ENCODE data around the gene SLC28A3.

SLC28A3 gene

GRCh38 chr9:84330246-84330645 is 10.3 kb downstream of the SLC28A3 start:
- no peak for TF ChIP-seq CTCF (IDR thresholded peaks at IDR 0.05; ENCODE audit: low read depth, low read length)
- no peak for DNase-seq (ENCODE audit: low read depth, low spot score)
- in situ Hi-C loops (cut with HindIII; ENCODE audit: low sequenced_read_pairs), result no loop called here
- no peak overlapping the region for H3K4me3 ChIP-seq (ENCODE audit: low read depth, low read length)

DNA sequence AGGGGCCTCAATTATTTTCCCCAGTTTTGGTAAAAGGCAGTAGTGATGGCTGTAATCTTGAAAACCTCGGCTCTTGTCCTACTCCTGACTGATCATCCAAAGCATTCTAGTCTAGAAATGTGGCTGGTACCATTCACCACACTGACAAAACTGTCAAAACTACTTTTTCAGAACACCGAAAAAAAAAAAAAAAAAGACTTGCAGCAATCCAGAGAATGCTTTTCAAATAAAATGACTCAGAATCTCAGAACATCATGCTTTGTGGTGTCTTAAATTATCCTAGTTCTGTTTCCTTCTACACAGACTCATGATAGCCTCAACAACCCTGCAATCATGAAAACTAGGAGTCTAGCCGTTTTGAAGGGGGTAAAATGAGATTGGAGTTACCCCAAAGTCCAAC is 13.4 kb downstream of the SLC28A3 start:
- in situ Hi-C loops (cut with HindIII; ENCODE audit: low sequenced_read_pairs), result no loop called here
- DNase-seq (ENCODE audit: low read depth, low spot score), result no peak
- no peak overlapping the region for H3K4me3 ChIP-seq (ENCODE audit: low read depth, low read length)
- TF ChIP-seq CTCF (IDR thresholded peaks at IDR 0.05; ENCODE audit: low read depth, low read length), result no peak

- no peak for TF ChIP-seq CTCF (IDR thresholded peaks at IDR 0.05; ENCODE audit: low read depth, low read length)
- DNase-seq (ENCODE audit: low read depth, low spot score), result no peak
- in situ Hi-C loops (cut with HindIII; ENCODE audit: low sequenced_read_pairs), result no loop called here
- no peak overlapping the region for H3K4me3 ChIP-seq (ENCODE audit: low read depth, low read length)
These were observed 15.1 kb downstream of the SLC28A3 start for GRCh38 chr9:84325347-84325973.

- H3K4me3 ChIP-seq (ENCODE audit: low read depth, low read length), result no peak overlapping the region
- no peak for DNase-seq (ENCODE audit: low read depth, low spot score)
- in situ Hi-C loops (cut with HindIII; ENCODE audit: low sequenced_read_pairs), result no loop called here
- no peak for TF ChIP-seq CTCF (IDR thresholded peaks at IDR 0.05; ENCODE audit: low read depth, low read length)
These were observed 15.7 kb downstream of the SLC28A3 start for GRCh38 chr9:84324811-84325210.

- no peak for DNase-seq (ENCODE audit: low read depth, low spot score)
- no peak overlapping the region for H3K4me3 ChIP-seq (ENCODE audit: low read depth, low read length)
- TF ChIP-seq CTCF (IDR thresholded peaks at IDR 0.05; ENCODE audit: low read depth, low read length), result no peak
- in situ Hi-C loops (cut with HindIII; ENCODE audit: low sequenced_read_pairs), result no loop called here
These were observed 16.7 kb downstream of the SLC28A3 start for GRCh38 chr9:84323858-84324257.

DNA sequence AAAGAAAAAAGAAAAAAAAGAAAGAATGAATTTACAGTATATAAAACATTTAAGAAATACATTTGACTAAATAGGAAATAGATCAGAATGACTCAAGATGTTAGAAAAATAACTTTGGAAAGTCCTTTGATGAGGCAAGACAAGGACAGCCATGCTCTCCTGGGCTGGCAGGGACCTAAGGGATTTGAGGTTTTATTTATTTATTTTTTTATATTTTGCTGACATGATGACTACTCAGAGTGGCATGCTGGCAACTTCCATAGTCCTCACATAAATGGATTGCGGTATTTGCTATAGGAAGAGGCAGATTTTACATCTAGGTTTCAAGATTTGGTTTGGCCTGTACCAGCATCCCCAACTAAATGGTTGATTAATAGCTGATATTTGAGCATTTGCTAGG is 17.7 kb downstream of the SLC28A3 start:
- in situ Hi-C loops (cut with HindIII; ENCODE audit: low sequenced_read_pairs), result no loop called here
- no peak overlapping the region for H3K4me3 ChIP-seq (ENCODE audit: low read depth, low read length)
- peak; percentile 57 for DNase-seq (ENCODE audit: low read depth, low spot score)
- TF ChIP-seq CTCF (IDR thresholded peaks at IDR 0.05; ENCODE audit: low read depth, low read length), result no peak

DNA sequence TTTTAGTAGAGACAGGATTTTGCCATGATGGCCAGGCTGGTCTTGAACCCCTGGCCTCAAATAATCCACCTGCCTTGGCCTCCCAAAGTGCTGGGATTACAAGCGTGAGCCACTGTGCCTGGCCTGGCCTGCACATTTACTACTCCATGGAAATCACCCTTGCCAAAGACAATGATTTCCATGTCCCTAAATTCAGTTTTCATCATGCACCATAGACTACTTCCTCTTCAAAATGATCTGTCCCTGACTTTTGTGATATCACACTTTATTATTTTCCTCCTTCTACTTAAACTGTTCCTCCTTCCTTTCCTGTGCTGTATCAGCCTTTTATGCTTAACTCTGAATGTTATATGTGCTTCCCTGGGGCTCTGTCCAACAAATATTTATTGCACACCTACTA is 20.3 kb downstream of the SLC28A3 start:
- H3K4me3 ChIP-seq (ENCODE audit: low read depth, low read length), result no peak overlapping the region
- no peak for TF ChIP-seq CTCF (IDR thresholded peaks at IDR 0.05; ENCODE audit: low read depth, low read length)
- in situ Hi-C loops (cut with HindIII; ENCODE audit: low sequenced_read_pairs), result no loop called here
- DNase-seq (ENCODE audit: low read depth, low spot score), result no peak

All from astrocyte of the spinal cord (primary cell).